Neural cell (in vitro differentiated cells): ENCODE results near the gene ERMARD. TPM values are rescaled to one million over a fixed set of nuclear protein-coding genes. Genes with fewer than 3 reads are reported as not detected.

Source experiments
- H2AFZ ChIP-seq: fragments of 200-600, 300-800 bp; sonication (generic), shearing (Covaris generic); 2 replicates; pipeline ENCODE4 v1.6.0; 2014; ENCODE audit warnings: low read depth, mild to moderate bottlenecking, antibody characterized with exemption, low read length, moderate library complexity
- H3F3A ChIP-seq: fragments of 200-600 bp; shearing (Covaris generic); 2 replicates; pipeline ENCODE4 v1.6.1; 2016; ENCODE audit warnings: mild to moderate bottlenecking, moderate library complexity, mixed read lengths, antibody characterized with exemption, low read length; ENCODE audit not compliant: insufficient read depth, poor library complexity, severe bottlenecking
- H3K27ac ChIP-seq: fragments of 200-600, 300-800 bp; sonication (generic), shearing (Covaris generic); 2 replicates; pipeline ENCODE4 v1.5.1; 2014; ENCODE audit warnings: mild to moderate bottlenecking, low read length, moderate library complexity
- H3K27me3 ChIP-seq: fragments of 300-800, 200-600 bp; sonication (generic), shearing (Covaris generic); 2 replicates; pipeline ENCODE4 v1.6.0; 2014; ENCODE audit warnings: mild to moderate bottlenecking, low read depth, low read length, moderate library complexity; ENCODE audit not compliant: insufficient read depth
- H3K36me3 ChIP-seq: fragments of 300-800, 200-600 bp; sonication (generic), shearing (Covaris generic); 2 replicates; pipeline ENCODE4 v1.5.1; 2014; ENCODE audit warnings: mild to moderate bottlenecking, antibody characterized with exemption, low read length, moderate library complexity; ENCODE audit not compliant: insufficient read depth
- H3K4me2 ChIP-seq: fragments of 300-800, 200-600 bp; sonication (generic), shearing (Covaris generic); 2 replicates; pipeline ENCODE4 v1.6.0; 2014; ENCODE audit warnings: mild to moderate bottlenecking, low read length
- H3K4me3 ChIP-seq: fragments of 300-800, 200-600 bp; sonication (generic), shearing (Covaris generic); 2 replicates; pipeline ENCODE4 v1.5.1; 2014; ENCODE audit warnings: mild to moderate bottlenecking, low read length, moderate library complexity
- H3K79me2 ChIP-seq: fragments of 200-600 bp; shearing (Covaris generic); replicated peaks from 2 replicates; pipeline ENCODE4 v1.6.0; 2014; ENCODE audit warnings: mild to moderate bottlenecking, low read length, moderate library complexity; ENCODE audit not compliant: insufficient read depth
- H3K9ac ChIP-seq: fragments of 300-800, 200-600 bp; sonication (generic), shearing (Covaris generic); 2 replicates; pipeline ENCODE4 v1.6.1; 2016; ENCODE audit warnings: mild to moderate bottlenecking, low read length, mixed read lengths
- H3K9me2 ChIP-seq: fragments of 200-600 bp; shearing (Covaris generic); 2 replicates; pipeline ENCODE4 v1.6.1; 2016; ENCODE audit warnings: mild to moderate bottlenecking, low read length, mixed read lengths; ENCODE audit not compliant: insufficient read depth
- H3K9me3 ChIP-seq: fragments of 200-600, 300-800 bp; sonication (generic), shearing (Covaris generic); 2 replicates; pipeline ENCODE4 v1.6.1; 2016; ENCODE audit warnings: mild to moderate bottlenecking, mixed run types, low read length, moderate library complexity, mixed read lengths
- H4K20me1 ChIP-seq: fragments of 200-600 bp; shearing (Covaris generic); 2 replicates; pipeline ENCODE4 v1.6.1; 2016; ENCODE audit warnings: mild to moderate bottlenecking, mixed run types; ENCODE audit not compliant: insufficient read depth
- EP300 ChIP-seq: fragments of 450-650 bp; conservative IDR thresholded peaks from 2 replicates; pipeline ENCODE4 v1.6.1; 2014; ENCODE audit warnings: antibody characterized with exemption, mild to moderate bottlenecking, moderate library complexity; ENCODE audit not compliant: poor library complexity, severe bottlenecking
- EZH2 ChIP-seq: fragments of 200-600, 300-800 bp; shearing (Covaris generic), sonication (generic); IDR thresholded peaks from 2 replicates; pipeline ENCODE4 v1.6.1; 2014; ENCODE audit warnings: antibody characterized with exemption, low read length, borderline replicate concordance, mild to moderate bottlenecking; ENCODE audit not compliant: insufficient read depth, poor library complexity, severe bottlenecking
- MXI1 ChIP-seq: fragments of 450-650 bp; conservative IDR thresholded peaks from 2 replicates; pipeline ENCODE4 v1.6.1; 2014; ENCODE audit warnings: antibody characterized with exemption, mild to moderate bottlenecking; ENCODE audit not compliant: poor library complexity, severe bottlenecking
- POLR2AphosphoS5 ChIP-seq: IDR thresholded peaks from 2 replicates; pipeline ENCODE4 v1.6.1; 2012
- RAD21 ChIP-seq: fragments of 450-650 bp; conservative IDR thresholded peaks from 2 replicates; pipeline ENCODE4 v1.6.1; 2014; ENCODE audit warnings: antibody characterized with exemption, mild to moderate bottlenecking, moderate library complexity
- SMC3 ChIP-seq: fragments of 450-650 bp; conservative IDR thresholded peaks from 2 replicates; pipeline ENCODE4 v1.6.1; 2014; ENCODE audit warnings: antibody characterized with exemption, mild to moderate bottlenecking, moderate library complexity; ENCODE audit not compliant: poor library complexity
- TAF1 ChIP-seq: IDR thresholded peaks from 2 replicates; pipeline ENCODE4 v1.6.1; 2012; ENCODE audit warnings: low read depth
- polyA plus RNA-seq: library from polyadenylated mRNA; depleted of rRNA; stranded (reverse); fragments of >200 nt; gene quantifications from 2 replicates; pipeline ENCODE4 v1.2.3, GENCODE V29; 2014
- TF ChIP-seq, protein P1 (sequence below): IDR thresholded peaks from 2 replicates; pipeline ENCODE4 v1.6.1; 2012; ENCODE audit warnings: borderline replicate concordance
- TF ChIP-seq, protein P2 (sequence below): fragments of 450-650 bp; IDR thresholded peaks from 2 replicates; pipeline ENCODE4 v1.5.1; 2014; ENCODE audit warnings: antibody characterized with exemption, mild to moderate bottlenecking, moderate library complexity; ENCODE audit not compliant: poor library complexity, severe bottlenecking

ERMARD gene
- polyA plus RNA-seq, 1 donor from 2014 or later, result 51.2 TPM

DNA sequence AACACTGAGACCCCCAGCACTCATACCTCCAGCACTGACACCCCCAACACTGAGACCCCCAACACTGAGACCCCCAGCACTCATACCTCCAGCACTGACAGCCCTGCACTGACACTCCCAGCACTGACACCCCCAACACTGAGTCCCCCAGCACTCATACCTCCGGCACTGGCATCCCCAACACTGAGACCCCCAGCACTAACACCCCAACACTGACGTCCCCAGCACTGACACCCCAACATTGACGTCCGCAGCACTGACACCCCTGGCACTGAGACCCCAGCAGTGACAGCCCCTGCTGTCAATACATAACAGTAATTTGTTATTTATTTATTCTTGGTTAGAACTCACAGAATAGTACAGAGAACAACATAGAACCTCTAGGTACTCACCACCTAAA, 58.0 kb downstream of the ERMARD start:
- TF ChIP-seq, protein P1, sequence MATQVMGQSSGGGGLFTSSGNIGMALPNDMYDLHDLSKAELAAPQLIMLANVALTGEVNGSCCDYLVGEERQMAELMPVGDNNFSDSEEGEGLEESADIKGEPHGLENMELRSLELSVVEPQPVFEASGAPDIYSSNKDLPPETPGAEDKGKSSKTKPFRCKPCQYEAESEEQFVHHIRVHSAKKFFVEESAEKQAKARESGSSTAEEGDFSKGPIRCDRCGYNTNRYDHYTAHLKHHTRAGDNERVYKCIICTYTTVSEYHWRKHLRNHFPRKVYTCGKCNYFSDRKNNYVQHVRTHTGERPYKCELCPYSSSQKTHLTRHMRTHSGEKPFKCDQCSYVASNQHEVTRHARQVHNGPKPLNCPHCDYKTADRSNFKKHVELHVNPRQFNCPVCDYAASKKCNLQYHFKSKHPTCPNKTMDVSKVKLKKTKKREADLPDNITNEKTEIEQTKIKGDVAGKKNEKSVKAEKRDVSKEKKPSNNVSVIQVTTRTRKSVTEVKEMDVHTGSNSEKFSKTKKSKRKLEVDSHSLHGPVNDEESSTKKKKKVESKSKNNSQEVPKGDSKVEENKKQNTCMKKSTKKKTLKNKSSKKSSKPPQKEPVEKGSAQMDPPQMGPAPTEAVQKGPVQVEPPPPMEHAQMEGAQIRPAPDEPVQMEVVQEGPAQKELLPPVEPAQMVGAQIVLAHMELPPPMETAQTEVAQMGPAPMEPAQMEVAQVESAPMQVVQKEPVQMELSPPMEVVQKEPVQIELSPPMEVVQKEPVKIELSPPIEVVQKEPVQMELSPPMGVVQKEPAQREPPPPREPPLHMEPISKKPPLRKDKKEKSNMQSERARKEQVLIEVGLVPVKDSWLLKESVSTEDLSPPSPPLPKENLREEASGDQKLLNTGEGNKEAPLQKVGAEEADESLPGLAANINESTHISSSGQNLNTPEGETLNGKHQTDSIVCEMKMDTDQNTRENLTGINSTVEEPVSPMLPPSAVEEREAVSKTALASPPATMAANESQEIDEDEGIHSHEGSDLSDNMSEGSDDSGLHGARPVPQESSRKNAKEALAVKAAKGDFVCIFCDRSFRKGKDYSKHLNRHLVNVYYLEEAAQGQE, result no peak
- TF ChIP-seq TAF1, result no peak
- TF ChIP-seq POLR2AphosphoS5, result no peak
- TF ChIP-seq MXI1, result no peak
- no peak for TF ChIP-seq SMC3
- Histone ChIP-seq H3K79me2 (no peaks in the 10 kb centered on the region), H3K4me3 (no peak overlapping the region), H3K9me3 (peaks cover 8% of the 10 kb centered on the region), H3K27ac (no peak overlapping the region), H3K27me3 (no peaks in the 10 kb centered on the region), H4K20me1 (no peaks in the 10 kb centered on the region), H3K36me3 (no peaks in the 10 kb centered on the region), H3K9me2 (no peaks in the 10 kb centered on the region), H3K9ac (no peak overlapping the region), H3K4me2 (no peak overlapping the region), H2AFZ (no peak overlapping the region), H3F3A (no peaks in the 10 kb centered on the region)

DNA sequence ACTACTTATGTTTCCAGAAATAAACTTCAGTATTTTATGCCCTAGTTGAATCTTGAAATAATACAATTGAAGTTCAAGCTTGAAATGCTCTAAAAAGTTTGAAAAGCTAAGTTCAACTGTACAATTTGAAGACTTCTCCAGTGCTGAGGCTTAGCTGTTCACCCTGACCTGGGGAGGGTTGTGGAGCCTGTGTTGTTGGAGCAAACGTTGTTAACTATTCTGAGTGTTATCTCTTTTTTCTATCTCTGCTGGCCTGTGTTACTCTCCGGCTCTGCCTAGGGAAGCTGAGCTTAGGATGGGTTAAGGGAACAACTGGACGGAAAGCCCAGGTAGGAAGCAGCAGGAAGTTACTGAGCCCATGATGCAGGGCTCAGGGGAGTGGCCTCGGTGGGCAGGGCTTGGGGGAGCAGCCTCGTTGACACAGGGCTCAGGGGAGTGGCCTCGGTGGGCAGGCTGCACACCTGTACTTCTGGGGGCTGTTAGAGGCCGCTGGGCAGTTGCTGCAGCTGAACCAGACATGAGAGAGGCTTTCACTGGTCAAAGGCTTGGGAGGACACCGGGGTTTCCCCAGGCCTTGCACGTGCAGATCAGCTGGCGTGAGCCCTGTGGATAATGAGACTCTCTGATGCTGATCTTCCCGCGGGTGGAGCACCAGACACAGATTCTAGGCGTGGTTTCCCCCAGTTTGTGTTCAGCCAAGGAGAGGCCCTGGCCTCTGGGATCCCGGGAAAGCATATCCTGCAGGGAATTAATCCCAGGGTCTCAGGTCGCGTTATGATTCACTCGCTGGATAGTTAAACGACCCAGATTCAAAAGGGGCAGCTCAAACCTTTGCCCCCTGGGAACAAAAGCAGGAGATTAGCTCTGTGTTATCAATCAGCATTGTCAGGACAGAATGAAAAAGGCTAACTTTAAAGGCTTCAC, 58.9 kb downstream of the ERMARD start:
- Histone ChIP-seq H3K4me2 (no peak overlapping the region), H2AFZ (no peak overlapping the region), H3K36me3 (no peaks in the 10 kb centered on the region), H3F3A (no peaks in the 10 kb centered on the region), H3K9me3 (peaks cover 10% of the 10 kb centered on the region), H3K79me2 (no peaks in the 10 kb centered on the region), H3K4me3 (no peak overlapping the region), H3K27ac (no peak overlapping the region), H3K27me3 (no peaks in the 10 kb centered on the region), H3K9ac (no peak overlapping the region), H3K9me2 (no peaks in the 10 kb centered on the region), H4K20me1 (no peaks in the 10 kb centered on the region)
- no peak for TF ChIP-seq SMC3
- no peak for TF ChIP-seq EP300
- TF ChIP-seq, protein P1, result no peak
- TF ChIP-seq MXI1, result no peak
- TF ChIP-seq, protein P2, sequence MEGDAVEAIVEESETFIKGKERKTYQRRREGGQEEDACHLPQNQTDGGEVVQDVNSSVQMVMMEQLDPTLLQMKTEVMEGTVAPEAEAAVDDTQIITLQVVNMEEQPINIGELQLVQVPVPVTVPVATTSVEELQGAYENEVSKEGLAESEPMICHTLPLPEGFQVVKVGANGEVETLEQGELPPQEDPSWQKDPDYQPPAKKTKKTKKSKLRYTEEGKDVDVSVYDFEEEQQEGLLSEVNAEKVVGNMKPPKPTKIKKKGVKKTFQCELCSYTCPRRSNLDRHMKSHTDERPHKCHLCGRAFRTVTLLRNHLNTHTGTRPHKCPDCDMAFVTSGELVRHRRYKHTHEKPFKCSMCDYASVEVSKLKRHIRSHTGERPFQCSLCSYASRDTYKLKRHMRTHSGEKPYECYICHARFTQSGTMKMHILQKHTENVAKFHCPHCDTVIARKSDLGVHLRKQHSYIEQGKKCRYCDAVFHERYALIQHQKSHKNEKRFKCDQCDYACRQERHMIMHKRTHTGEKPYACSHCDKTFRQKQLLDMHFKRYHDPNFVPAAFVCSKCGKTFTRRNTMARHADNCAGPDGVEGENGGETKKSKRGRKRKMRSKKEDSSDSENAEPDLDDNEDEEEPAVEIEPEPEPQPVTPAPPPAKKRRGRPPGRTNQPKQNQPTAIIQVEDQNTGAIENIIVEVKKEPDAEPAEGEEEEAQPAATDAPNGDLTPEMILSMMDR, result no peak
- TF ChIP-seq TAF1, result no peak
- TF ChIP-seq EZH2, result no peak
- no peak for TF ChIP-seq RAD21
- no peak for TF ChIP-seq POLR2AphosphoS5
